GM19193 (cell line): Measurements from ENCODE around the gene CTSF.

Experiments
- POLR2A ChIP-seq: IDR thresholded peaks from 4 replicates; pipeline ENCODE4 v1.6.1; 2011; ENCODE audit not compliant: insufficient read depth, insufficient read length; ENCODE audit errors: extremely low read depth

The CTSF gene

GRCh38 chr11:66564538-66564937, 3.9 kb downstream of the CTSF start:
- no peak for TF ChIP-seq POLR2A

DNA sequence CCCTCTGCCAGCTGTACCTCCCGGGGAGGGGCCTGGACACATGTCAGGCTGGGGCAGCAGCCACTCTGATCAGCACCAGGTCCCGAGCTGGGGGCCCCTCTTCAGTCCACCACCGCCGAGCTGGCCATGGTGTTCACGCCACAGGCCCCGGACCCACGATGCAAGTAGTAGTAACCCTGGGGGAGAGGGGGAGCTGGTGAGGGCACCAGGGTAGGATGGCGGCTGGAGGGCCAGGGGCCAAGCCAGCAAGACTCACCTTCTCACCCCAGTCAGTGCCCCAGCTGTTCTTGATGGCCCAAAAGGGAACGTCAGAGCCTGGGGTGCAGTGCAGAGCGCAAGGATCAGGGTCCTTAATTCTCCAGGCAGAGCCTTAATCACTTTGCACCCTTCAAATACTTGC, 4.6 kb downstream of the CTSF start:
- TF ChIP-seq POLR2A: no peak

- no peak for TF ChIP-seq POLR2A
These were observed 5.4 kb downstream of the CTSF start for GRCh38 chr11:66562907-66563583.

DNA sequence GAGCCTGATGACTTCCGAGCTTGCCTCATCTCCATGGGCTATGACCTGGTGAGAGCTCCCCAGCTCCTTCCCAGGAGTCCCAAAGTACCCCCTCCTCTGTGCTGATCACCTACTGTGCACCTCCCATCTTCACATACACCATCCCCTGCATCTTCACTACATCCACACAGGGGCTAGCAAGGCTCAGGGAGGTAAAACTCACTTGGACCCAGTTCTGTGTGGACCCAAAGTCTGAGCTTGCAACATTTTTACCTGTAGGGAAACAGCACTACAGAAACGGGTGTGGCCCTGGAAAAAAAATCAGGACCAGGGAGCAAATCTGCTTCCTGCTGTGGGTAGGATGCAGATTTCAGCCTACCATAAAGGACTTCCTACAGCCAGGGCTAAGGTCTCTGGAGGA, 6.1 kb downstream of the CTSF start:
- TF ChIP-seq POLR2A: no peak

DNA sequence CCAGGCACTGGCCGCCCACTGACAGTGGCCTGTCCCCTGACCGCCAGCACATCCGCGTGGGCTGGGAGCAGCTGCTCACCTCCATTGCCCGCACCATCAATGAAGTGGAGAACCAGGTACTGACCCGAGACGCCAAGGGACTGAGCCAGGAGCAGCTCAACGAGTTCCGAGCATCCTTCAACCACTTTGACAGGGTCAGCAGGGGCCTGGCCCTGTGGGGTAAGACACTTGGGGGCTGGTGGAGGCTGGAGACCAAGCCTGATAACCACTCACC, 6.5 kb downstream of the CTSF start:
- TF ChIP-seq POLR2A: no peak

- TF ChIP-seq POLR2A: no peak
These were observed 7.0 kb downstream of the CTSF start for GRCh38 chr11:66561178-66561974.

DNA sequence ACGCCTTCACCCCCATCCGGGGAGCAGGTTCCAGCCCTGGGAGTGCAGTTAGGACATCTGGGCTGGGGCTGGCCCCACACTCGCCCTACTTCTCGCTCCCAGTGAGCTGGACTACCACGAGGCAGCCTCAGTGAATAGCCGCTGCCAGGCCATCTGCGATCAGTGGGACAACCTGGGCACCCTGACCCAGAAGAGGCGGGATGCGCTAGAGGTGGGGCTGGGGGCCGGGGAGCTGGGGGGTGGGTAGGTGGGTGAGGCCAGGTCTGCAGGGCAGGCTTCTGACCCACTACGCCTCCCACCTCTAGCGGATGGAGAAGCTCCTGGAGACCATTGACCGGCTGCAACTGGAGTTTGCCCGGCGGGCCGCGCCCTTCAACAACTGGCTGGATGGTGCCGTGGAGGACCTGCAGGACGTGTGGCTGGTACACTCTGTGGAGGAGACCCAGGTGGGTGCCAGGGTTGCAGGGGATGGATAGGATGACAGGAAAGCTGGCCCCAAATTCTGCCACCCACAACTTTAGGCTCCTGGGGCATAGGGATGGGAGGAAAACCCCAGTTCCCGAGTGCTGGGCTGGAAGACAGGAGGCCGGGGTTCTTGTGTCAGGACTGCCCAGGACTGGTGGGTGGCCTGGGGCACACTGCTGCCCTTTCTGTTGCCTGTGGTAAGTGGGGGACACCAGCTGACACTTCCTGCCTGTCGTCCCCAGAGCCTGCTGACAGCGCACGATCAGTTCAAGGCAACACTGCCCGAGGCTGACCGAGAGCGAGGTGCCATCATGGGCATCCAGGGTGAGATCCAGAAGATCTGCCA, 8.3 kb downstream of the CTSF start:
- TF ChIP-seq POLR2A: no peak

DNA sequence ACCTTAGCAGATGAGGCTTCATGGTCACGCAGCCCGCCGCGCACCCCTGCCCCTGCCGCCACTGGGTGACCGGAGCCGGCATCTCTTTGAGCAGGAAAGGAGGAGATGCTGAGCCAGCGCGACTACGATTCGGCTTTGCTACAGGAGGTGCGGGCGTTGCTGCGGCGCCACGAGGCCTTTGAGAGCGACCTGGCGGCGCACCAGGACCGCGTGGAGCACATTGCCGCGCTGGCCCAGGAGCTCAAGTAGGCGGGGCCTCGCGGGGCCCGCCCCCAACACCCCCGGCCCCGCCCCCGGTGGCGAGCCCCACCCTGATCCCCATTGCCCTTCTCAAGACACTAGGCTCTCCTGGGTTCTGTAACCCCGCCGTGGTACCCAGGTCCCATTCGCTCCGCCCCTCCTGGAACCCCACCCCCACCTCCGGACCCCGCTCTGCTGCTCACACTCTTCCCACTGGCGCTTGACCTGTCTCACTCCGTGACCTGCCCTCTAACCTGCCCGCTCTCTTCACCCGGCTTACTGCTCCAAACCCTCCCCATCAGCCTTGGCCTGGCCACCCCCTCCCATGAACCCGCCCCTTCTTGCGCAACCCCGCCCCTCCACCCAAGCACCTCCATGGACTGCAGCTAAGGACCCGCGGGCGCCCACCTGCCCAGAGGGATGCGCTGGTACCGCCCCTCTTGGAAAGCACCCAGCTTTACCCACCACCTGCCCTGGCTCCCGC, 9.1 kb downstream of the CTSF start:
- TF ChIP-seq POLR2A: no peak

- TF ChIP-seq POLR2A: no peak
These were observed 10.6 kb downstream of the CTSF start for GRCh38 chr11:66557733-66558326.

DNA sequence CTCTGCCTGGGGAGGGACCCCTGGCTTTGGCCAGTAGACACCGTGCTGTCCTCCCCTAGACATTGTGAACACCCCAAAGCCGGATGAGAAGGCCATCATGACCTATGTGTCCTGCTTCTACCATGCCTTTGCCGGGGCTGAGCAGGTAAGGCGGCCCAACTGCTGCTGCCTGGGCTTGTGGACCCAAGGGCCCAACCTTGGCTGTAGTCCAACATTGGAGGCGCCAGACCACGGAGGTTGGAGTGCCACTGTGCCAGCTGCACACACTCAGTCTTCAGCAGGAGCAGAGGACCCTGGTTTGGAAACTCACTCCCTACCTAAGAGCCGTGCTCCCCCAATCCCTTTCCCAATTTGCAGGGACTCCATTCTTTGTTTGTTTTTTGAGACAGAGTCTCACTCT, 12.3 kb downstream of the CTSF start:
- TF ChIP-seq POLR2A: no peak

DNA sequence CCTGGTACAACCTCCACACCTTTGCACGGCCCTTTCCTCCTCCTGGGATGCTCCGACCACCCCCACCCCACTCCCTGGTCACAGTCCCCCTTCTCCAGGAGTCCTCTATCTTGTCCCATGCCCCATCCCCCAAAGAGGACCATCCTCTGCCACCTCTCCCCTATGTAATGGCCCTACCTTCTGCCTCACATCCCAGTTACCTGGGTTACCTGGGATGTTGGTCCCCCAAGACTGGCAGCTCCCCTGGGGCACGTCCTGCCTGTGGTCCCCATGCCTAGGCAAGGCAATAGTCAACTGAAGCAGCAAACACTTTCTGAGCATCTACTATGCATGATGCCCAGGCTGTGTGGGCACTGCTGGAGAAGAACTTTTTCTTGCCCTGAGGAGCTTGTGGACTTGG, 13.0 kb downstream of the CTSF start:
- no peak for TF ChIP-seq POLR2A

GRCh38 chr11:66554602-66555001, 13.8 kb downstream of the CTSF start:
- no peak for TF ChIP-seq POLR2A

DNA sequence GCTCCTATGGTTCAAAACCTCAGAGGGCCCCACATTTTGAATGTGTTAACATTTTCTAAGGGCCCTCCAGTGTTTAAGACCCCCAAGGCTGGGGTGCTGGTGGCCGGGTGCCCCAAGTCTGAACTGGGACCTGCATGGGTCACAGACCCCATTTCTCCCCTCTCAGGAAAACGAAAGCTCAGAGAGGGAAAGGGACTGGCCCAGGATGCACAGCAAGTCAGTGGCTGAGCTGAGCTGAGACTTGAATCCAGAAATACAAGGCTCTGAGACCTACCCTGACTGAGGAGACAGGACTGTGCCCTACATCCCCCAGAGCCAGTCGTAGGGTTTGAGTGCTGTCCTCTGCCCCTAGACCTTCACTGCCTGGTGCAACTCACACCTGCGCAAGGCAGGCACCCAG, 17.5 kb downstream of the CTSF start:
- no peak for TF ChIP-seq POLR2A

DNA sequence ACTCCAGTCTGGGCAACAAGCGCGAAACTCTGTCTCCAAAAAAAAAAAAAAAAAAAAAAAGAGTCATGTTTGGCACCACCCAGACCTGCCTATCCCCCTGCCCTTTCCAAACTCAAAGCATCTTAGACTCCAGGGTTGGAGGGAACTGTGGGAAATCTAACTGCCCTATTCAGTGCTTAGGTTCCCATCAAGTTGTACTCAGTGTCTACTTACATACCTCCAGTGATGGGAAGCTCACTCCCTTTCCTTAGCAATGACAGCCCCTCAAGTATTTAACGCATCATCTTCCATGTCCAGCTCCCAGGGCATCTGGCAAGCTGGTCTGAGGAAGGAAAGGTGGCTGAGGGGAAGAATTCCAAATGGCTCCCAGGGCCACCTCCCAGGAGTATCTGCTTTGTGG, 18.7 kb downstream of the CTSF start:
- no peak for TF ChIP-seq POLR2A
